ENCODE measurements around the gene TMEM116. TPM values are rescaled to one million over a fixed set of nuclear protein-coding genes. Genes with fewer than 3 reads are reported as not detected.
"Not testable (repeated sequence)": the region's sequence is repeated elsewhere in the genome, so short reads cannot be mapped to it uniquely, and the experiment has no call there.

The TMEM116 gene
- total and polyA plus RNA-seq, 2 donors (not counting 3 experiments of a cell fraction or from before 2014, with no cell fraction given) = 1.6 to 3.9 TPM

DNA sequence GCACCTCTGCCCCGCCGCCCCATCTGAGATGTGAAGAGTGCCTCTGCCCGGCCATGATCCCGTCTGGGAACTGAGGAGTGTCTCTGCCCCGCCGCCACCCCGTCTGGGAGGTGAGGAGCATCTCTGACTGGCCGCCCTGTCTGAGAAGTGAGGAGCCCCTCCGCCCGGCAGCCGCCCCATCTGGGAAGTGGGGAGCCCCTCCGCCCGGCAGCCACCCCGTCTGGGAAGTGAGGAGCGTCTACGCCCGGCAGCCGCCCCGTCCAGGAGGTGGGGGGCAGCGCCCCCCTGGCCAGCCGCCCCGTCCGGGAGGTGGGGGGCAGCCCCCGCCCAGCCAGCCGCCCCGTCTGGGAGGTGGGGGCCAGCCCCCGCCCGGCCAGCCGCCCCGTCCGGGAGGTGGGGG is 55.7 kb downstream of the TMEM116 start:
- BruUV-seq (replicated peaks); intact Hi-C loops (cut with micrococcal nuclease); H3K79me2 ChIP-seq (ENCODE audit: control insufficient read depth, insufficient read depth, low read length); H3K27ac ChIP-seq (ENCODE audit: insufficient read depth, low read depth, low read length); H3K4me3 ChIP-seq (replicated peaks in 1 of 3; ENCODE audit: insufficient read depth in 1 of 3, low read depth in 1 of 3, low read length in 3 of 3); FAIRE-seq; H3K9ac ChIP-seq (replicated peaks; ENCODE audit: extremely low read depth, insufficient read depth, low read length); H3K4me1 ChIP-seq (ENCODE audit: control insufficient read depth, extremely low read depth, insufficient read depth, low read length); DNase-seq (ENCODE audit: low read depth, low spot score); H3K9me1 ChIP-seq (replicated peaks; ENCODE audit: control insufficient read depth, extremely low read depth, insufficient read depth, low read length); H4K20me1 ChIP-seq (replicated peaks; ENCODE audit: control insufficient read depth, extremely low read depth, insufficient read depth, low read length); CTCF ChIA-PET; dilution Hi-C loops (cut with MboI; ENCODE audit: extremely low pct_ligation_motif_present, low sequenced_read_pairs); H3K27me3 ChIP-seq (ENCODE audit: control insufficient read depth in 2 of 2, insufficient read depth in 2 of 2, low read length in 2 of 2); H3K9me3 ChIP-seq (replicated peaks; ENCODE audit: control insufficient read depth, insufficient read depth, low read length); H3K36me3 ChIP-seq (ENCODE audit: control insufficient read depth in 2 of 2, extremely low read depth in 1 of 2, insufficient read depth in 2 of 2, low read length in 2 of 2); H2AFZ ChIP-seq (ENCODE audit: low read depth, low read length); H3K4me2 ChIP-seq (ENCODE audit: insufficient read depth, low read length); POLR2A ChIA-PET: not testable (repeated sequence)

- Histone ChIP-seq H3K27ac (ENCODE audit: insufficient read depth, low read depth, low read length) (no peak overlapping the region), H3K27me3 (ENCODE audit: control insufficient read depth in 2 of 2, insufficient read depth in 2 of 2, low read length in 2 of 2) (no peaks in the 10 kb centered on the region), H3K9ac (replicated peaks; ENCODE audit: extremely low read depth, insufficient read depth, low read length) (no peak overlapping the region), H2AFZ (ENCODE audit: low read depth, low read length) (no peak overlapping the region), H3K9me3 (replicated peaks; ENCODE audit: control insufficient read depth, insufficient read depth, low read length) (no peaks in the 10 kb centered on the region), H3K4me1 (ENCODE audit: control insufficient read depth, extremely low read depth, insufficient read depth, low read length) (no peaks in the 10 kb centered on the region), H3K9me1 (replicated peaks; ENCODE audit: control insufficient read depth, extremely low read depth, insufficient read depth, low read length) (no peaks in the 10 kb centered on the region), H4K20me1 (replicated peaks; ENCODE audit: control insufficient read depth, extremely low read depth, insufficient read depth, low read length) (no peaks in the 10 kb centered on the region), H3K79me2 (ENCODE audit: control insufficient read depth, insufficient read depth, low read length) (no peaks in the 10 kb centered on the region), H3K36me3 (ENCODE audit: control insufficient read depth in 2 of 2, extremely low read depth in 1 of 2, insufficient read depth in 2 of 2, low read length in 2 of 2) (no peaks in the 10 kb centered on the region), H3K4me2 (ENCODE audit: insufficient read depth, low read length) (no peak overlapping the region), H3K4me3 (replicated peaks in 1 of 3; ENCODE audit: insufficient read depth in 1 of 3, low read depth in 1 of 3, low read length in 3 of 3) (no peak overlapping the region)
- POLR2A ChIA-PET = no interaction called here
- no TSS peak for BruUV-seq (replicated peaks)
- TF ChIP-seq, protein P1, sequence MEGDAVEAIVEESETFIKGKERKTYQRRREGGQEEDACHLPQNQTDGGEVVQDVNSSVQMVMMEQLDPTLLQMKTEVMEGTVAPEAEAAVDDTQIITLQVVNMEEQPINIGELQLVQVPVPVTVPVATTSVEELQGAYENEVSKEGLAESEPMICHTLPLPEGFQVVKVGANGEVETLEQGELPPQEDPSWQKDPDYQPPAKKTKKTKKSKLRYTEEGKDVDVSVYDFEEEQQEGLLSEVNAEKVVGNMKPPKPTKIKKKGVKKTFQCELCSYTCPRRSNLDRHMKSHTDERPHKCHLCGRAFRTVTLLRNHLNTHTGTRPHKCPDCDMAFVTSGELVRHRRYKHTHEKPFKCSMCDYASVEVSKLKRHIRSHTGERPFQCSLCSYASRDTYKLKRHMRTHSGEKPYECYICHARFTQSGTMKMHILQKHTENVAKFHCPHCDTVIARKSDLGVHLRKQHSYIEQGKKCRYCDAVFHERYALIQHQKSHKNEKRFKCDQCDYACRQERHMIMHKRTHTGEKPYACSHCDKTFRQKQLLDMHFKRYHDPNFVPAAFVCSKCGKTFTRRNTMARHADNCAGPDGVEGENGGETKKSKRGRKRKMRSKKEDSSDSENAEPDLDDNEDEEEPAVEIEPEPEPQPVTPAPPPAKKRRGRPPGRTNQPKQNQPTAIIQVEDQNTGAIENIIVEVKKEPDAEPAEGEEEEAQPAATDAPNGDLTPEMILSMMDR (IDR thresholded peaks at IDR 0.05; ENCODE audit: extremely low read depth in 1 of 2, insufficient read depth in 1 of 2, low read depth in 1 of 2, low read length in 2 of 2) = no peak
- no peak for TF ChIP-seq MYC (IDR thresholded peaks at IDR 0.05; ENCODE audit: low read depth, low read length)
- no peak for TF ChIP-seq POLR2A (IDR thresholded peaks at IDR 0.05; ENCODE audit: low read depth, low read length)
- no peak for TF ChIP-seq GATA2 (IDR thresholded peaks at IDR 0.05; ENCODE audit: insufficient read depth, insufficient read length, low read depth, low read length)
- TF ChIP-seq, protein P2, sequence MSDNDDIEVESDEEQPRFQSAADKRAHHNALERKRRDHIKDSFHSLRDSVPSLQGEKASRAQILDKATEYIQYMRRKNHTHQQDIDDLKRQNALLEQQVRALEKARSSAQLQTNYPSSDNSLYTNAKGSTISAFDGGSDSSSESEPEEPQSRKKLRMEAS (IDR thresholded peaks at IDR 0.05; ENCODE audit: insufficient read depth, insufficient read length) = no peak
- TF ChIP-seq JUN (IDR thresholded peaks at IDR 0.05; ENCODE audit: borderline replicate concordance, insufficient read depth, insufficient read length, low read depth) = no peak
- TF ChIP-seq FOS (IDR thresholded peaks at IDR 0.05; ENCODE audit: borderline replicate concordance, insufficient read depth, low read length) = no peak
- TF ChIP-seq EZH2 (IDR thresholded peaks at IDR 0.05; ENCODE audit: borderline replicate concordance, low read depth, low read length, severe bottlenecking) = no peak
- no peak for TF ChIP-seq POLR2AphosphoS5 (IDR thresholded peaks at IDR 0.05; ENCODE audit: insufficient read depth, low read depth, low read length)
- intact Hi-C loops (cut with micrococcal nuclease) (no loop called here), dilution Hi-C loops (cut with MboI; ENCODE audit: extremely low pct_ligation_motif_present, low sequenced_read_pairs) (no loop called here)
- DNase-seq (ENCODE audit: low read depth, low spot score) (no peak), FAIRE-seq (no peak)
- CTCF ChIA-PET = interaction anchor here (0.6 to 2.1 kb wide), 3 partner anchors 10 to 15 kb away, joined by 3 to 11 read pairs (median 4); no protein-coding TSS in a partner anchor
Observed at GRCh38 chr12:111954969-111955368, 58.0 kb downstream of the TMEM116 start.

Measured in endothelial cell of umbilical vein (primary cell).